Uterus (tissue), 2 donors: Measurements from ENCODE around the gene GREB1.

Experiments used
- CTCF ChIP-seq, 4 experiments: fragments of 200-600 bp in 2 of 4; fragments of 450-650 bp in 2 of 4; sonication (generic) in 2 of 4; IDR thresholded peaks; one replicate each; pipeline ENCODE4 v1.5.1; 2016 to 2019; ENCODE audit warnings: antibody characterized with exemption in 4 of 4, mild to moderate bottlenecking in 2 of 4, moderate library complexity in 1 of 4
- POLR2A ChIP-seq, 2 donors: fragments of 450-650 bp; IDR thresholded peaks; one replicate each; pipeline ENCODE4 v1.6.1; 2016; ENCODE audit warnings: antibody characterized with exemption in 2 of 2, mild to moderate bottlenecking in 1 of 2, moderate library complexity in 1 of 2

- TF ChIP-seq CTCF (IDR thresholded peaks at IDR 0.05), result no peak
- no peak for TF ChIP-seq POLR2A (IDR thresholded peaks at IDR 0.05)
Observed at GRCh38 chr2:11540148-11540995, 6.5 kb downstream of the GREB1 start.
